ENCODE data around the gene NCOA6.
"Not testable (repeated sequence)": the region's sequence is repeated elsewhere in the genome, so short reads cannot be mapped to it uniquely, and the experiment has no call there.

NCOA6 gene

DNA sequence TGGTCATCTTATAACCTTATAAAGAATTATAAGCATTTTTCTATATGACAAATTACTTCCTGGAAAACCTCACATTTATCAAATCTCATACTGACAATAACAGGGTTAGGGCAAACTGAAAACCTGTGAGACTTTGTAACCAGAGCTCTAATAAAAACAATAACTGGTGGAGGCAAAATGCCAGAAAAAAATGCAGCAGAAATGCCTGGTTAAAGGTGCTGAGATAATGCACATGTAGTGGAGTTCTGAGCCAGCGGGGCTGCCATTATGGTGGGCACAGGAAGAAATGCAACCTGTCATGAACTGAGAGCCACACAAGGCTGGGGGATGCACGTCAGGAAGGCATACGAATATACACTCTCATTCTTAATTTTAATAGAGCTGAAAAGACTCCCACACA, 53.0 kb downstream of the NCOA6 start:
- no peak for DNase-seq

DNA sequence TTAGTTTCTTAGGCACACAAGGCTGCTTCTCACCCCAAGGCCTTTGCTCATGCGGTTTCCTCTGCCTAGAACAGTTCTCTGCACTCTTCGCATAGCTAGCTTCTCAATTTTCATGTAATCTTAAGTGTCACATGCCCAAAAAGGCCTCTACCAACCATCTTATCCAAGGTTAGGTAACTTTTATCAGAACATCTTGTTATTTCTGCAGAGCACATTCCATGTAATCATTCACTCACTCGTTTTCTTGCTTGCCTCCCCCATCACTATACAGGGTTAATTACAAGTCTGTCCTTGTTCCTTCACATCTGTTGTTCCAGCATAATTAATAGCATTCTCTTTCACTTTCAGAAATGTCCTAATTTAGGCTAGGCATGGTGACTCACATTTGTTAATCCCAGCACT, 53.8 kb downstream of the NCOA6 start:
- DNase-seq: no peak

DNA sequence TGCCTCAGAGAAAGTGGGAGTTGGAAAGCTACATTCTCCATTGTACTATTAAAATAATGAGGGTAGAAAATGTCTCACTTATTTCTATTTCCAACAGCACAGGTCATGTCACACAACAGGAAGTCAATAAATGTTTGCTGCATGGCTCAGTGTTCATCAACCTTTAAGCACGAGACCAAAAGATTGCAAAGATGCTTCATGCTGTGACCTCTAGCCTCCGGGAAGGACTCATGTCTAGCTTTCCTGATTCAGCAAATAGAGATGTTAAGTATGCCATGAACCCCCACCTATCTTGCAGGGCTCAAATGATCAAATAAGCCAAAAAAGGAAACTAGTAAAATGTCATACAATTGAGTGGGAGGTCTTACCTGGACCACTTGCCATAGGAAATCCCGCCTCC, 57.4 kb downstream of the NCOA6 start:
- DNase-seq: no peak

DNA sequence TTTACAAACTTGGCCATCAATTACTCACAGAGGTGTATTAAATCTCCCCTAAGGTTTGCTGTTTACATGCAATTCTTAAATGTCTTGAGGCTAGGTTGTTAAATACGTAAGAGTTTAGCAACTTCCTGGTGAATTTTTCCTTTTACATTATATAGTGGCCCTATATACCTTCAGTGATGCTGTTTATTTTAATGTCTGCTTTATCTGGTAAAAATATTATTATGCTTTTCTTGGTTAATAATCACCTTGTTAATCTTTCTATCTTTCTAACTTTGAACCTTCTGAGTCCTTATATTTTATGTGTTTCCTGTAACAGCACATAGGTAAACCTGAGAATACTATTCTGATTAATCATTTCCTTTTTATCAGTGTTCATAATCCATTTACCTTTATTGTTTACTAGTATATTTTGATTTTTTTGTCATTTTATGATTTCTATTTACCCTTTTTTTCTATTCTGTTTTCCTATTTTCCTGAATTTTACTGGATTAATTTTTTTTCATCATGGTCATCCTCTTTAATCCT, 63.4 kb downstream of the NCOA6 start:
- DNase-seq: no peak

DNA sequence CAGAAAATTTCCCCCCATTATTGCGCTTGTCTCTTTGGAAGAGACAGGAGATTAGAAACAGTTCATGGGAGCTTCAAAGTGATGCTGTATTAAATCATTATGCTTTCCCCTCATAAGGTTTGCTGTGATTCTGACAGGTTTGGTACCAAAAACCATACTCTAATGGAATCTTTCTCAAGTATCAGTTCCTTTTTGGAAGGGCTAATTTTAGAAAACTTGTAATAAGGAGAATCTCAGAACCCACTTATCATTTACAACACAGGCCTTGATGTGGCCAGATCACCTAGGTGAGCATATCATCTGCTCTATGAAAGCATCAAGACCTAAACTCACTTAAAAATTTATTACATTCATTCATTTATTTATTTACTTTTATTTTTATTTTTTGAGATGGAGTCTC, 70.1 kb downstream of the NCOA6 start:
- DNase-seq: no peak

DNA sequence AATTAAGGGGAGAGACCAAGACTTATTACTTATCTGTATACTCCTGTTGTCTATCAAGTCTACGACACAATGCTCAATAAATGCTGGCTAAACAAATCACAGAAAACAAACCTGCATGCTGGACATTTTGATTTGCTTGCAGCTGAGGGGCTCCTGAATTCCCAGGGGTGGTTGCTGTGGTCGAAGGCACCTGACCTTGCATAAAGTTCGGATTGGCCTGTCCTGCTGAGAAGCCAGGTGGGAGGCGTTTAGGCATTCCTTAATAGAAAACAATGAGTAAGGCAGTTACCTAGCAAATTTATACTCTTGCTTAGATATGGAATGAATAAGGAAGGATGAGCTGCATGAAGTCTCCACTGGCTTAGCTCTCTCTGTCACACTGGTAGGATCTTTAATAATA, 70.8 kb downstream of the NCOA6 start:
- no peak for DNase-seq

DNA sequence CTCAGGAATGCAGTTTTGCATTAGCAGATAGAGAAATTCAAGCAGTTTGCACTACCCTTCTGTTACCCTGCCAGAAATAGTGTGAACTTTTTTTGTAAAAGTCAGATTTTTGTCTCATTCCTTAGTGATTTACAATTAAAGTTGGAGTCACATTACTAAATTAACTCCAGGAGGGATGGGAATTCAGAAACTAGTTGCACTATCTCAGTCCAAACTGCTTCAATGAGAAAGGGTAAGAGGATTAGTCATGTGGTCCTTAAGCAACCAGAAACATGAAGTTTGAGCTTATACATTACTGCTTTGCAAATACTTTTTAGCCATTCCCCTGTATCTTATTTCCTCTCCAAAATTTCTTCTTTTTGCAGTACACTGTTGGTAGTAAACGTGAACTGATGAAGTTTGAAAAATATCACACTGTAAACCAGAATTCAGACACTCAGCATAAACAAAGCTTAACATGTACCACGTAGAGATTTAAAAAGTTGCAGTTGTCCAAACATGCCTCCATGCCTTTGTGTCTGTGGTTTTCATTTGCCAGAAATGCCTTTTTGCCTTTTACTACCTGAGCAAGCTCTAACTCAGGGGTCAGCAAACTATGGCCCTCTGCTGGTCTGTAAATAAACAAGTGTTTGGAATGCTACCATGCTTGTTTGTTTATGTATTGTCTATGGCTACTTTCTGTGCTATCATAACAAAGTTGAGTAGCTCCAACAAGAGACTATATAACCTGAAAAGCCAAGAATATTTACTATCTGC, 71.6 kb downstream of the NCOA6 start:
- no peak for DNase-seq

DNA sequence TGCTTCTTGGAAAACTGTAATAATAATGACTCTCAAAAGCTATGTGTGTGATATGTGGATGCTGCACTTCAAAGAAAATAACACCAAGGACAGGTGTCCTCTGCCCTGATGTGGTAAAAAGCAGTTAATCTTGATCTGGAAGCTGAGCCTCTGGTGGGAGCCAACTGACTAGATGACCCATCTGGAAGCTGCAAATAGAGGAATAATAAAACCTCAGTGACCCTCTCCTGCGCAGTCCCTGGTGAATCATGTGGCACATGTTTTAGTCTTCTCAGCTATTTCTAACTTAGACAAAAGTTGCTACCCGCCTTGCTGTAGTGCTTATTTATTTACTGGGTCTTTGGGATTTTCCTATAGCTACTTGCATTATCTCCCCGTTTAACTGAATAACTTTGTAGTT, 74.0 kb downstream of the NCOA6 start:
- DNase-seq: no peak

DNA sequence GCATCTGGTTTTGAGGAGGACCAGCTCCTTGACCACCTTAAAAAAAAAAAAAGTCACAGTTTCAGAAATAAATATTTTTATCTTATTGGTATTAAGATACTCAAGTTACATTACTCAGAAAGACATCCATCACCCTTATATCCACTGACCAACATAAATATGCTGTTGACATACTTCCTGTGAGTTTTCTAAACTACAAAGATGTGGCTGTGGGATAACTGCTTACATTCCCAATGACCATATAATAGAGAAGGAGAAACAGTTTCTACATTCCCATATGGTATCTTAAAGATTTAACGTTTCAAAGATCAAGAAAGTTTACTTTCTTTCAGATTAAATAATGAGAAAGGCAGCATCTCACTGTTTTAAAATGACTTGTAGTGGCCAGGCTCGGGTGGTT, 75.0 kb downstream of the NCOA6 start:
- DNase-seq: no peak

DNA sequence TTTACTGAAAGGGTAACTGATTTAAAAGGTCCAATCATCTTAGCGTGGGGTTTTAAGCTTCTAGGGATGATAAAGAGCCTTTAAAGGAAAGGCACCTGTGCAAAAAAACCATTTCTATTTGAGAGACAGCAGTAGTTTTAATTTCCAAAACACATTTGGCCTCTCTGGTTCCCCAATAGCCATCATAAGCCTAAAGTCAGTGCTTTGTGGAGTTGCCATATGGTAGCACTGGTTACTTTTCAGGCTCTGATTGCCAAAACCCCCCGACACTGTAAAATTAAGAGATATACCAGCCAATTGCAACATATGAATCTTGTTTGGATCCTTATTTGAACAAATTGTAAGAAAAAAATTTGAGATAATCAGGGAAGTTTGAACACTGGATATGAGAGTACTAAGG, 76.7 kb downstream of the NCOA6 start:
- DNase-seq: no peak

DNA sequence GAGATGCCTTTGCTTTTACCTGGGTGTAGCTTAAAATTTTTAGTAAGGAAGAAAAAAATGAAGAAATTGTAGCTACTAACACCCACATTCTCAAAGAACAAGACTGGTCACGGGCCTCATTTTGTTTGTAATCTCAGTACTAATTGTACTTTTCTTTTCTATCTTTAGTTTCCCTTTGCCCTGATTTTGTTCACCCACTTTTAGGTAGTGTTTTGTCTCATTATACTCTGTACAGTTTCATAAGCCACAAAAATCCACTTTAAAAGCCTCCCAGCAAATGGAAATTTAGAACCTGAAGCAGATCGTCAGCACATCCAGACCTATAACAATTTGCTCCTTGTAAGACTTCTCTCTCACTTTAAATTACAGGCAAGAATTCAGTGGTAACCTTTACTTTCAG, 78.0 kb downstream of the NCOA6 start:
- peak; percentile 30 for DNase-seq

DNA sequence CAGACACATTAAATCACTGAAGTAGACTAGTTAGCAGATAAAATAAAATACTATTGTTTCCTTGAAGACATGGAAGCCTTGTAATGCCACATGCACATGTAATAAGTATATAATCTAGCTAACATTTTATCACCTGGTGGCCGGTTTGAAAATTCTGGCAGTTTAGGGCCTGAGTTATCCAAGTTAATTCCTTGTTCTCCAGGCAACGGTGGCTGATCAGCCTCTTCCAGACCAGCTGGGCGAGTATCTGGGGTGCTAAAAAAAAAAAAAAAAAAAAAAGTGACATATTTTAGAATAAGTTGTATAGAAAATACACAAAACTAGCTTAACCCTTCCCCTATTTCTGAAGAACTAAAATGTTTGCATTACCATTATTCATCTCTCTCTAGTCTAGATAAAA, 78.8 kb downstream of the NCOA6 start:
- DNase-seq: no peak

DNA sequence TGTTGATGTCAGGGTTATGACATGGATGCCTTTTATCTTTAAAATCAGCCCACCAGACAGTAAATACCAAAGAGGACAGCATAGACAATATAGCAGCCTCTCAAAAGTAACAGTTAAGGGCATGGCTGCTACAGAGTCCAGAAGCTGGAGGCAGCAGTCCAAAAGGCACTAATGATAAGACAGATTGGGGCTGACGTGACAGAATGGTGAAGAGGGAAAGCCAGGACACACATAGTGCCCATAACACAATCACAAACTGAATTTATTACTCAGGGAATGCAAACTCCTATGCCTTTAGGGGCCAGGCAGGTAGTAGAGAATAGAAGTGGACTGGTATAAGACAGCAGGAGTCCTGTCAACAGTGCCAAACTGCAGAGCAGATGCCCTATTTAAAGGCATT, 80.6 kb downstream of the NCOA6 start:
- no peak for DNase-seq

DNA sequence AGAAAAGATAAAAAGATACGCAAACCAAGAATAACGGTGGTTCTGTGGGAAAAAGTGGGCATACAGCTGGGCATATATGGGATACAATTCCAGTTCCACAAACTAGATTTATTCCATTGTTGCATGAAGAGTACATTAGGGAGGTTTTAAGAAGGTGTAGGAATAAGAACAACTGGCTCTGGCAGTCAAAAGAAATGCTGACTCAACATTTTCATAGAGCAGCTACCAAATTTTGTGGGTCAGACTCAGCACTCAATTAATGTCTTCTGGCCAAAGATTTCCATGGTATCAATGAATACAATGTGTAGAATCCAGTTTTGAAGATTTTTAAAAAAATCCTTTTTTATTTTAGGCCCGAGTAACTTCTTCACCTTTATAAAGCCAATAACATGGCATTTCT, 81.1 kb downstream of the NCOA6 start:
- DNase-seq: no peak

DNA sequence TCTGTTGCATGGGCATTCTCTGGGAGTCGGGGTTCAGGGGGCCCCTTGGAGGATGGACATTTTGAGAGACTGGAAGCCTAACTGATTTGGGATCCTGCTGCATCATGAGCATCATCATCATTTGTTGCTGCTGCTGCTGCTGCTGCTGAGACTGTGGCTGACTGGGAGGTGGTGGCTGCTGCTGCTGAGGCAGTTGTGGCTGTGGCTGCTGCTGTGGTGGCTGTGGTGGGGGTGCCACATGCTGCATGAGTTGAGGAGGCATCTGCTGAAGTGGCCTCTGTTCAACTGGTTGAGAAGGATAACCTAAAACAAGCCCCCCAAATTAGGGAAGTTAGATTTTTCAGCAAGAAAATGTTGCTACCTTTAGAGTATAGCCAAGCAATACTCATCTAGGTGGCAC, 82.4 kb downstream of the NCOA6 start:
- DNase-seq: no peak

DNA sequence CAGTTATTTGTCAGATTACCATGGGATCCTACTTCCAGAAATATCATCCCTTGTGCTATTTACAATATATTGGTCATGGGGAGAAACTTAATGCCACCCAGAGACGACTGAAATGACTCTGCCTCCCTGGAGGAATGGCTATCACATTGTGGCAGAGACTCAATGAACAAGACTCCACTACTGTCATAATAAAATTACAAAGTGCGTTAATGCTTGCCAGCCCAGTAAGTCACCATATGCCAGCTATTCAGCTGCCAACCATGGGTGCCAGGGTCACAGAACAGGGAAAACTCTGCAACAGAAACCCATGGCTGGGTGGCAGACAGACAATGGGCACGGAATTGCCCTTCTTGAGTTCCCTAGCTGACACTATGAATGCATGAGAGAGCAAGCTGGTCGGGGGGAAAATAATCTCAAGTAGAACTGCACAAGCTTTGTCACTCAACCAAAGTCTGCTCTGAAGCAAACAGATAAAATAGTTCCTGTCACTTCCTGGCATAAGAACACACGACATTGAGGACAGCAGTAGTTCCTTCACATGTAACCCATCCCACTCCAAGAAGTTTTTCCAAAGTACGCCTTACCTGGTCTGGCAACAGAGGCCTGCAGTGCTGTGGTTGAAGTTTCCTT, 89.2 kb downstream of the NCOA6 start:
- DNase-seq: no peak

DNA sequence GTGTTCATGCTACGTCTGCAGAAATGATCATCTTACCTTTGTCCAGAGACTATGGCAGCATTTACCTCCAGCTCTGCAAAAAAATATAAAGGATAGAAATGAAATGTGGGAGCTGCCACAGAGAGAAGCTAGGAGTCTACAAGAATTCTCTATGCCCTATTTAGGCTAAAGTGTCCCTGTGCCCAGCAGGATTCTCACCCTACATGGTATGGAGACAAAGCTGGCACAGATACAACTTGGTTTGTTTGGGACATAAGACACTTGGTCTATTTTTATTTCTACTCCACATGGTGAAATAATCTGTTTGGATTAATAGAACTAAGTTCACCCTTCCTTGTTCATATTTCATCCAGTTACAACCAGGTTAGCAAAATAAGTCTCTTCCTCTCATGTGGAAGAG, 92.9 kb downstream of the NCOA6 start:
- no peak for DNase-seq

DNA sequence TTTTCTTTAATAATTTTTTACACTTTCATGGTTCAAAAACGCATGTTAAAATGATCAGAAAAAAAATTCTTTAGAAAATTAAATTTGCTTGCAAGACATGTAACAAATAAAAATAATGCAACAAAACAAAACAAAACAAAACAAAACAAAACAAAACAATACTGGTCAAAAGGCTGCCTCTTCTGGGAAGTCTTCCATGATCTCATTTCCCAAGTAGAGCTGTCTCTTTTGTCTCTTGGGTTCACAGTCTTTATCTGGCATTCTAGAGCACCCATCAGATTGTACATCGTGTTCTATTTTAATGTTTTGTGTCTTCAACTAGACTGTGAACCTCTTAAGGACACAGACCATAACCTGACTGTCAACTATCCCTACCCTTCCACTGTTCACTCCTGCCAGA, 96.0 kb downstream of the NCOA6 start:
- DNase-seq: no peak

DNA sequence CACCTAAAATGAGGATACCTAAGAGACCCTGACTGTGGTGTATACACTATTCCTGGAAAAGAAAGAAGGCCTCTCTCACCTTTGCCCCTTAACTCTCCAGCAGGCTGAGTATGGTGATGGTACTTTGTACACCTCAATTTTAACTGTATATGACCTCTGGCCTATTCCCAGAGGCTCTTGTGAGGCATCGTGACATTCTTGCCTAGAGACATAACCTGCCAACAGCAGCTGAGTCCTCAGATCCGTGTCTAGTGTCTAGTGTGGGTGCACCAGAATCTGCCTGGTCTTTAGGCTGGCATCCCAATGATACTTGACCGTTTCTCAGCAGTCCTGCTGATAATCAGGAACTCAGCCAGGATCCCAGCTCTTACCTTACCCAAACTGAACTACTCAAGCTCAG, 101.3 kb downstream of the NCOA6 start:
- DNase-seq: no peak

DNA sequence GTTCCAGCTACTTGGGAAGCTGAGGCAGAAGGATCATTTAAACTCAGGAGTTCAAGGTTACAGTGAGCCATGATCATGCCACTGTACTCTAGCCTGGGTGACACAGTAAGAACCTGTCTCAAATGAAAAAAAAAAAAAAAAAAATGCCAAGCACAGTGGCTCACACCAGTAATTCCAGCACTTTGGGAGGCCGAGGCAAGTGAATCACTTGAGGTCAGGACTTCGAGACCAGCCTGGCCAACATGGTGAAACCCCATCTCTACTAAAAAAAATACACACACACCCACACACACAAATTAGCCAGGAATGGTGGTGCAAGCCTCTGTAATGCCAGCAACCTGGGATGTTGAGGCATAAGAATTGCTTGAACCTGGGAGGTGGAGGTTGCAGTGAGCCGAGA, 102.9 kb downstream of the NCOA6 start:
- DNase-seq: not testable (repeated sequence)

DNA sequence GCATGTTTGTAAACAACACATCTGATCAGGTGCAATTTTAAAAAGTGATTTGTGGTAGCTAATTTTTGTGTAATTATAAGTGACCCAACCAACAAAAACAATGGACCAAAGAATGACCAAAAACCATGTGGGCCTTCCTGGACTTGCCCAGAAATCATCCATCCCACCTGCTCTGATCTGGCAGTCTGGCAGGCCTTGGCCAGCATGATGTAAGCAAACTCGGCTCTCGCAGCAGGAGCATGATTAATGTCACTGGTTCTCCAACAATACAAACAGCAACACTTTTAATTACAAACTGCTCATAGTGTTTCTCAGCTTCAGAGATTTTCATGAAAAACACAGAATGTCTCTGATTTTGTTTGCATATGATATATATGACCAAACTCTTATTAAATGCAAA, 105.2 kb downstream of the NCOA6 start:
- no peak for DNase-seq

DNA sequence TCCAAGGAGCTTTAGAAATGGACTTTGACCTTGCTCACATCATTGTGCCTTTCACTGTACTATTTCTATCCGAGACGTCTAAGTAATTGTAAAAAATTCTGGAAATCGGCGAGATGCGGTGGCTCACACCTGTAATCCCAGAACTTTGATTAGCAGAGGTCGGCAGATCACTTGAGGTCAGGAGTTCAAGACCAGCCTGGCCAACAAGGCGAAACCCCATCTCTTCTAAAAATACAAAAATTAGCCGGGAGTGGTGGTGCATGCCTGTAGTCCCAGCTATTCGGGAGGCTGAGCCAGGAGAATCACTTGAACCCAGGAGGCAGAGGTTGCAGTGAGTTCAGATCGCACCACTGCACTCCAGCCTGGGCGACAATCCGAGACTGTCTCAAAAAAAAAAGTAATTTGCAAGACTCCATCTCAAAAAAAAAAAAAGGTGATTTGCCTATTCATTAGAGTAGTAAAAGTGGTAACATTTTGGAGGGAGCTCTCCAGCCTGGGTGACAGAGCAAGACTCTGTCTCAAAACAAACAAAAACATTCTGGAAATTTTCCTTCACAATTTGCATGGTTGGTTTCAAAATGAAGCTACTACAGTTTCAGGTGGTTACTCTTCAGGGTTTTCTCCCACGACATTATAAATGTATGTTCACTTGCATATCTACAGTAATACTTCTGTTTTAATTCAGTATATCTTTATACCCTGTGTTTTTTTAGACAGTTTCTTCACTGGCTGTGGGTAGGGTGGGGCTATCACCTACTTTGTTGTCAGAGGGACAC, 106.0 kb downstream of the NCOA6 start:
- peak; percentile 82 for DNase-seq

DNA sequence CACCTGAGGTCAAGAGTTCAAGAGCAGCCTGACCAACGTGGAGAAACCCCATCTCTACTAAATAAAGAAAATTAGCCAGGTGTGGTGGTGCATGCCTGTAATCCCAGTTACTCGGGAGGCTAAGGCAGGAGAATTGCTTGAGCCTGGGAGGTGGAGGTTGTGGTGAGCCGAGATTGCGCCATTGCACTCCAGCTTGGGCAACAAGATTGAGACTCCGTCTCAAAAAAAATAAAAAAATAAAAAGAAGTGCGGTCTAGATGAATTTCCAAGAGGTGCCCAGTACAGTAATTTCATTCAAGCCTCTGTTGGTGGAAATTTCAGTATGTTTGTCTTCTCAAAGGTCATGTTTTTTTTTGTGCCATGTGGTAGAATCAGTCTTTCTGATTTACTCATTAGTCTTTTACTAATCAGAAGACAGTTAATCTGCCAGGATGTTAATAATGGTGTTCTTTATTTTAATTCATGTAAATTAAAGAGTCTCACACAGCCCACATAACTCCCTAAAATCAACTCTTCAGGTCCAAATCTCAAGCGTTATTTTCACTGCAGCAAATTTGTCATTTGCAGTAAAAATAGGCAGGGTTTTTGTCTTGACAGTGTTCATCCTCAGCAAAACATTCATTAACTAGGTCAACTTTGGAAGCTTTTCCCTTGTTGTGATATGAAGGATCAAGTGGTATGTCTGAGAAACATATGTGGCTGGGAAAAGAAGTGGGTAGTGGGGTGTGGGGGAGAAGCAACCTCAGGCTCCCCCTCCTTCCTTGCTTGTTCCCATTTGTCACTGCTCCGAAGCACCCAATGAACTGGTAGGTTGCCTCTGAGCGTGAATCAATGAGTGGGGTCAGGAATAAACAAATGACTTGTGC, 108.0 kb downstream of the NCOA6 start:
- no peak for DNase-seq
